ENCODE measurements around the gene RPGRIP1L. TPM values are rescaled to one million over a fixed set of nuclear protein-coding genes. Genes with fewer than 3 reads are reported as not detected.

RPGRIP1L gene
- total RNA-seq, 1 experiment from 2014 or later: 12.7 TPM

GRCh38 chr16:53605356-53605755 is 98.3 kb downstream of the RPGRIP1L start:
- intact Hi-C loops (cut with micrococcal nuclease; ENCODE audit: unreplicated experiment): no loop called here
- DNase-seq (ENCODE audit: low read depth, low spot score) (no peak), ATAC-seq (no peak)
- Histone ChIP-seq H3K4me1 (ENCODE audit: control insufficient read depth, insufficient read depth, low read length) (no peaks in the 10 kb centered on the region), H3K36me3 (ENCODE audit: control insufficient read depth, insufficient read depth, low read length) (no peaks in the 10 kb centered on the region), H3K4me3 (ENCODE audit: low read depth in 2 of 2, low read length in 2 of 2) (no peak overlapping the region), H3K27ac (ENCODE audit: low read length) (no peak overlapping the region), H3K27me3 (ENCODE audit: control insufficient read depth, insufficient read depth, low read length) (no peaks in the 10 kb centered on the region), H3K9me3 (ENCODE audit: control insufficient read depth, insufficient read depth, low read depth, low read length) (no peaks in the 10 kb centered on the region)
- TF ChIP-seq SIN3A (IDR thresholded peaks at IDR 0.05; ENCODE audit: borderline replicate concordance, insufficient read depth, low read depth, low read length): no peak
- TF ChIP-seq POLR2AphosphoS5 (IDR thresholded peaks at IDR 0.05; ENCODE audit: low read depth, low read length): no peak
- no peak for TF ChIP-seq TCF7L2 (IDR thresholded peaks at IDR 0.05; ENCODE audit: low read depth, low read length)
- TF ChIP-seq REST (IDR thresholded peaks at IDR 0.05; ENCODE audit: insufficient read depth in 1 of 2, low read depth in 2 of 2, low read length in 1 of 2): no peak
- TF ChIP-seq, protein P1, sequence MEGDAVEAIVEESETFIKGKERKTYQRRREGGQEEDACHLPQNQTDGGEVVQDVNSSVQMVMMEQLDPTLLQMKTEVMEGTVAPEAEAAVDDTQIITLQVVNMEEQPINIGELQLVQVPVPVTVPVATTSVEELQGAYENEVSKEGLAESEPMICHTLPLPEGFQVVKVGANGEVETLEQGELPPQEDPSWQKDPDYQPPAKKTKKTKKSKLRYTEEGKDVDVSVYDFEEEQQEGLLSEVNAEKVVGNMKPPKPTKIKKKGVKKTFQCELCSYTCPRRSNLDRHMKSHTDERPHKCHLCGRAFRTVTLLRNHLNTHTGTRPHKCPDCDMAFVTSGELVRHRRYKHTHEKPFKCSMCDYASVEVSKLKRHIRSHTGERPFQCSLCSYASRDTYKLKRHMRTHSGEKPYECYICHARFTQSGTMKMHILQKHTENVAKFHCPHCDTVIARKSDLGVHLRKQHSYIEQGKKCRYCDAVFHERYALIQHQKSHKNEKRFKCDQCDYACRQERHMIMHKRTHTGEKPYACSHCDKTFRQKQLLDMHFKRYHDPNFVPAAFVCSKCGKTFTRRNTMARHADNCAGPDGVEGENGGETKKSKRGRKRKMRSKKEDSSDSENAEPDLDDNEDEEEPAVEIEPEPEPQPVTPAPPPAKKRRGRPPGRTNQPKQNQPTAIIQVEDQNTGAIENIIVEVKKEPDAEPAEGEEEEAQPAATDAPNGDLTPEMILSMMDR (IDR thresholded peaks at IDR 0.05): no peak
- in situ Hi-C loops (cut with HindIII; ENCODE audit: low pct_unique_long_range_greater_than_20kb, low sequenced_read_pairs): no loop called here
- ChIA-PET CTCF (no interaction called here), POLR2A (no interaction called here)
- BruUV-seq (replicated peaks): no TSS peak

GRCh38 chr16:53601961-53602360 is 101.7 kb downstream of the RPGRIP1L start:
- POLR2A ChIA-PET: no interaction called here
- no peaks in the 10 kb centered on the region for H3K36me3 ChIP-seq (ENCODE audit: control insufficient read depth, insufficient read depth, low read length)
- H3K4me3 ChIP-seq (ENCODE audit: low read depth in 2 of 2, low read length in 2 of 2): no peak overlapping the region
- DNase-seq (ENCODE audit: low read depth, low spot score) (no peak), ATAC-seq (no peak)
- CTCF ChIA-PET: no interaction called here
- H3K27ac ChIP-seq (ENCODE audit: low read length): no peak overlapping the region
- BruUV-seq (replicated peaks): no TSS peak
- H3K9me3 ChIP-seq (ENCODE audit: control insufficient read depth, insufficient read depth, low read depth, low read length): no peaks in the 10 kb centered on the region
- TF ChIP-seq POLR2AphosphoS5 (IDR thresholded peaks at IDR 0.05; ENCODE audit: low read depth, low read length) (no peak), SIN3A (IDR thresholded peaks at IDR 0.05; ENCODE audit: borderline replicate concordance, insufficient read depth, low read depth, low read length) (no peak), TCF7L2 (IDR thresholded peaks at IDR 0.05; ENCODE audit: low read depth, low read length) (no peak), REST (IDR thresholded peaks at IDR 0.05; ENCODE audit: insufficient read depth in 1 of 2, low read depth in 2 of 2, low read length in 1 of 2) (no peak)
- TF ChIP-seq, protein P1 (IDR thresholded peaks at IDR 0.05): no peak
- intact Hi-C loops (cut with micrococcal nuclease; ENCODE audit: unreplicated experiment) (no loop called here), in situ Hi-C loops (cut with HindIII; ENCODE audit: low pct_unique_long_range_greater_than_20kb, low sequenced_read_pairs) (no loop called here)
- no peaks in the 10 kb centered on the region for H3K27me3 ChIP-seq (ENCODE audit: control insufficient read depth, insufficient read depth, low read length)
- no peaks in the 10 kb centered on the region for H3K4me1 ChIP-seq (ENCODE audit: control insufficient read depth, insufficient read depth, low read length)
